ENCODE measurements around the gene POU6F1. TPM values are rescaled to one million over a fixed set of nuclear protein-coding genes. Genes with fewer than 3 reads are reported as not detected.

POU6F1 gene
- total and polyA plus RNA-seq, 2 donors (not counting 1 experiment from before 2014, with no cell fraction given), result 3.3 to 4.8 TPM

DNA sequence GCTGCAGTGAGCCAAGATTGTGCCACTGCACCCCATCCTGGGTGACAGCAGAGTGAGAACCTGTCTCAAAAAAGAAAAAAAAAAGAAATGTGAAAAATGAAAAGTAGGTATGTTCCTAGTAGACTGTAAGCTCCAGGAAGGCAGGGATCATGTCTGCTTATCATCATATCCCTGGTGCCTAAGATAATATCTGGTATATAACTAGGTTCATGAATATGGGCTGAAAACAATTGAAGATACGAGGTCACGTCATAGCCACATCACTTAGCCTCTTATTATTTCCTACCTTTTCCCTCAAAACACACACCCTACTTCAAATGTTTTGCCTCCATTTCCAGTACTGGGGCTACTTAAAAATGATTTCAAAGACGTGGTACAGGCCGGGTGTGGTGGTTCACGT, 3.0 kb downstream of the POU6F1 start:
- no peaks in the 10 kb centered on the region for H4K20me1 ChIP-seq (ENCODE audit: control insufficient read depth, extremely low read depth, insufficient read depth, low read length)
- no peak overlapping the region for H3K27ac ChIP-seq (ENCODE audit: insufficient read depth, low read length)
- no peaks in the 10 kb centered on the region for H3K79me2 ChIP-seq (ENCODE audit: control insufficient read depth, insufficient read depth, low read length)
- H3K4me1 ChIP-seq (ENCODE audit: control insufficient read depth, extremely low read depth, insufficient read depth, low read length), result peaks cover 4% of the 10 kb centered on the region
- no peak overlapping the region for H3K4me3 ChIP-seq (replicated peaks in 1 of 4; ENCODE audit: control extremely low read depth in 1 of 4, insufficient read depth in 1 of 4, low read depth in 3 of 4, low read length in 4 of 4)
- no peak for TF ChIP-seq EZH2 (IDR thresholded peaks at IDR 0.05; ENCODE audit: low read length, missing control alignments)
- TF ChIP-seq, protein P1, sequence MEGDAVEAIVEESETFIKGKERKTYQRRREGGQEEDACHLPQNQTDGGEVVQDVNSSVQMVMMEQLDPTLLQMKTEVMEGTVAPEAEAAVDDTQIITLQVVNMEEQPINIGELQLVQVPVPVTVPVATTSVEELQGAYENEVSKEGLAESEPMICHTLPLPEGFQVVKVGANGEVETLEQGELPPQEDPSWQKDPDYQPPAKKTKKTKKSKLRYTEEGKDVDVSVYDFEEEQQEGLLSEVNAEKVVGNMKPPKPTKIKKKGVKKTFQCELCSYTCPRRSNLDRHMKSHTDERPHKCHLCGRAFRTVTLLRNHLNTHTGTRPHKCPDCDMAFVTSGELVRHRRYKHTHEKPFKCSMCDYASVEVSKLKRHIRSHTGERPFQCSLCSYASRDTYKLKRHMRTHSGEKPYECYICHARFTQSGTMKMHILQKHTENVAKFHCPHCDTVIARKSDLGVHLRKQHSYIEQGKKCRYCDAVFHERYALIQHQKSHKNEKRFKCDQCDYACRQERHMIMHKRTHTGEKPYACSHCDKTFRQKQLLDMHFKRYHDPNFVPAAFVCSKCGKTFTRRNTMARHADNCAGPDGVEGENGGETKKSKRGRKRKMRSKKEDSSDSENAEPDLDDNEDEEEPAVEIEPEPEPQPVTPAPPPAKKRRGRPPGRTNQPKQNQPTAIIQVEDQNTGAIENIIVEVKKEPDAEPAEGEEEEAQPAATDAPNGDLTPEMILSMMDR (conservative IDR thresholded peaks at IDR 0.05 in 1 of 2, IDR thresholded peaks at IDR 0.05 in 1 of 2; ENCODE audit: low read depth in 1 of 2, low read length in 2 of 2), result no peak
- no peak overlapping the region for H3K4me2 ChIP-seq (ENCODE audit: extremely low read depth, insufficient read depth, low read length)
- no peak for DNase-seq (ENCODE audit: low read depth in 2 of 2)
- H3K9ac ChIP-seq (ENCODE audit: insufficient read depth, low read length), result no peak overlapping the region
- H3K27me3 ChIP-seq (ENCODE audit: control insufficient read depth, insufficient read depth, low read length), result no peaks in the 10 kb centered on the region
- no peaks in the 10 kb centered on the region for H3K36me3 ChIP-seq (ENCODE audit: control insufficient read depth, insufficient read depth, low read length)
- no peak overlapping the region for H2AFZ ChIP-seq (ENCODE audit: low read length)
- no peaks in the 10 kb centered on the region for H3K9me3 ChIP-seq (ENCODE audit: control insufficient read depth, insufficient read depth, low read depth, low read length)

DNA sequence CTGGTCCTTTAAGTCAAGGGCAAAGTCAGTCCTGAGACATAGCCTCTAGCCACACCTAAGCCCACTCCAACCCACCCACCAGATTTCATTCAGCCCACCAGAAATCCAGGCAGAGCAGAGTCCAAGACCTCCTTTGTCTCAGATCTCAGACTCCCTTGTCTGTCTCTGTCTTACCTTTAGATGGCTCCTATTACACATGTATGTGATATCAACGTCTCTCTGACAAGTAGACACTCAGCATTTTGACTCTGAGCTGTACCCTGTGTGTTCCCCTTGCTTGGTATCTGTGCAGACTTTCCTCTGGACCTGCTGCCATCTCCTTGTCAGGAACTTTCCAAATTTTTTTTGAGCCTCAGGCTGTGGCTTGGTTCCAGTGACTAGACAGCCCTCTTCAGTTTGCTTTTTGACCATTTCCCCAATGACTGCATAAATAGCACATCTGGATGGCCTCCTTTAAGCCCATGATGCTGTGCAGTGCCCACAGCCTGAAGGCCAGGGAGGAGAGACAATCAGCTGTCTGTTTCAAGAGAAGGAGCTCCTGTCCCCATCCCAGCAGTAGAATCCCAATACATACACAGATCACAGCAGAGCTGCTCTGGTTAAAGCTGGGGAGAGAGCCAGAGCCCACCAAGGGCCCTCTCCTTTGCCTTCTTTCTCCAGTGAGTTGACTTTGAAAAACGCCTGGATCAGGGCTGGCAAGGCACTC, 7.0 kb downstream of the POU6F1 start:
- Histone ChIP-seq H3K9me3 (ENCODE audit: control insufficient read depth, insufficient read depth, low read depth, low read length) (no peaks in the 10 kb centered on the region), H3K27ac (ENCODE audit: insufficient read depth, low read length) (no peak overlapping the region), H3K27me3 (ENCODE audit: control insufficient read depth, insufficient read depth, low read length) (no peaks in the 10 kb centered on the region), H3K4me3 (replicated peaks in 1 of 4; ENCODE audit: control extremely low read depth in 1 of 4, insufficient read depth in 1 of 4, low read depth in 3 of 4, low read length in 4 of 4) (no peak overlapping the region), H3K9ac (ENCODE audit: insufficient read depth, low read length) (no peak overlapping the region), H3K79me2 (ENCODE audit: control insufficient read depth, insufficient read depth, low read length) (no peaks in the 10 kb centered on the region), H2AFZ (ENCODE audit: low read length) (no peak overlapping the region), H3K4me1 (ENCODE audit: control insufficient read depth, extremely low read depth, insufficient read depth, low read length) (no peaks in the 10 kb centered on the region), H3K36me3 (ENCODE audit: control insufficient read depth, insufficient read depth, low read length) (no peaks in the 10 kb centered on the region), H3K4me2 (ENCODE audit: extremely low read depth, insufficient read depth, low read length) (no peak overlapping the region), H4K20me1 (ENCODE audit: control insufficient read depth, extremely low read depth, insufficient read depth, low read length) (no peaks in the 10 kb centered on the region)
- TF ChIP-seq, protein P1 (conservative IDR thresholded peaks at IDR 0.05 in 1 of 2, IDR thresholded peaks at IDR 0.05 in 1 of 2; ENCODE audit: low read depth in 1 of 2, low read length in 2 of 2), result no peak
- no peak for TF ChIP-seq EZH2 (IDR thresholded peaks at IDR 0.05; ENCODE audit: low read length, missing control alignments)
- no peak for DNase-seq (ENCODE audit: low read depth in 2 of 2)

DNA sequence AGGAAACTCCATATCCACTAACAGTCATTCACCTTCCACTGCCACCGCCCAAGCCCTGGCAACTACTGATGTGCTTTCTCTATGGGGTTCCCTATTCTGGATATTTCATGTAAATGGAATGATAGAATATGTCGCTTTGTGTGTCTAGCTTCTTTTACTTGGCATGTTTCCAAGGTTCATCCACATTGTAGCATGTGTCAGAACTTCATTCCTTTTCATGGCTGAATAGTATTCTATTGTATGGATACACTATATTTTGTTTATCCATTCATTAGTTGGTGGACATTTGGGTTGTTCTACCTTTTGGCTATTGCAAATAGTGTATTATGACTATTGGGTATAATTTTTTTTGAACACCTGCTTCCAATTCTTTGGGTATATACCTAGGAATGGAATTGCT, 8.6 kb downstream of the POU6F1 start:
- H3K27ac ChIP-seq (ENCODE audit: insufficient read depth, low read length), result no peak overlapping the region
- H3K4me1 ChIP-seq (ENCODE audit: control insufficient read depth, extremely low read depth, insufficient read depth, low read length), result no peaks in the 10 kb centered on the region
- no peak overlapping the region for H3K9ac ChIP-seq (ENCODE audit: insufficient read depth, low read length)
- TF ChIP-seq, protein P1 (conservative IDR thresholded peaks at IDR 0.05 in 1 of 2, IDR thresholded peaks at IDR 0.05 in 1 of 2; ENCODE audit: low read depth in 1 of 2, low read length in 2 of 2), result no peak
- no peak for TF ChIP-seq EZH2 (IDR thresholded peaks at IDR 0.05; ENCODE audit: low read length, missing control alignments)
- H3K9me3 ChIP-seq (ENCODE audit: control insufficient read depth, insufficient read depth, low read depth, low read length), result no peaks in the 10 kb centered on the region
- H2AFZ ChIP-seq (ENCODE audit: low read length), result no peak overlapping the region
- H3K4me2 ChIP-seq (ENCODE audit: extremely low read depth, insufficient read depth, low read length), result no peak overlapping the region
- H3K36me3 ChIP-seq (ENCODE audit: control insufficient read depth, insufficient read depth, low read length), result no peaks in the 10 kb centered on the region
- no peak for DNase-seq (ENCODE audit: low read depth in 2 of 2)
- no peaks in the 10 kb centered on the region for H3K79me2 ChIP-seq (ENCODE audit: control insufficient read depth, insufficient read depth, low read length)
- no peak overlapping the region for H3K4me3 ChIP-seq (replicated peaks in 1 of 4; ENCODE audit: control extremely low read depth in 1 of 4, insufficient read depth in 1 of 4, low read depth in 3 of 4, low read length in 4 of 4)
- H4K20me1 ChIP-seq (ENCODE audit: control insufficient read depth, extremely low read depth, insufficient read depth, low read length), result no peaks in the 10 kb centered on the region
- H3K27me3 ChIP-seq (ENCODE audit: control insufficient read depth, insufficient read depth, low read length), result no peaks in the 10 kb centered on the region
